Ureter (tissue), 1 donor: ENCODE data around the gene TFF2. TPM values are rescaled to one million over a fixed set of nuclear protein-coding genes. Genes with fewer than 3 reads are reported as not detected.

Source experiments
- DNase-seq: peaks from one replicate; pipeline ENCODE4 v3.0.0-alpha.2; 2020; ENCODE audit warnings: low spot score
- total RNA-seq: library from RNA; stranded (reverse); gene quantifications from one replicate; pipeline ENCODE4 v1.2.4, GENCODE V29; 2023
- donor health status: DM: yes; HTN: yes; CAD: no.

TFF2 gene
- total RNA-seq = not detected

- DNase-seq = no peak
These were observed at the start of gene TFF2 for GRCh38 chr21:42350927-42351426. TFF2 (minus strand) TSS chr21:42350994; CDS start chr21:42350957, 37 bp downstream.

- no peak for DNase-seq
These were observed 49.7 kb upstream of the TFF2 start for GRCh38 chr21:42400525-42400924.

- no peak for DNase-seq
These were observed 47.7 kb upstream of the TFF2 start for GRCh38 chr21:42398436-42399028.

GRCh38 chr21:42397746-42398394 is 47.1 kb upstream of the TFF2 start:
- no peak for DNase-seq

- DNase-seq = no peak
These were observed 46.3 kb upstream of the TFF2 start for GRCh38 chr21:42396799-42397745.

GRCh38 chr21:42395905-42396651 is 45.3 kb upstream of the TFF2 start, which contains the start of gene TMPRSS3:
TMPRSS3 (minus strand) TSS chr21:42396052; CDS start chr21:42395417, 635 bp downstream.
- DNase-seq = no peak

- no peak for DNase-seq
These were observed 44.5 kb upstream of the TFF2 start for GRCh38 chr21:42395302-42395701.

GRCh38 chr21:42393443-42393950 is 42.7 kb upstream of the TFF2 start:
- no peak for DNase-seq

- DNase-seq = no peak
These were observed 42.1 kb upstream of the TFF2 start for GRCh38 chr21:42392731-42393442.

- DNase-seq = no peak
These were observed 40.5 kb upstream of the TFF2 start for GRCh38 chr21:42391297-42391696.

GRCh38 chr21:42390696-42391095 is 39.9 kb upstream of the TFF2 start:
- no peak for DNase-seq

- DNase-seq = no peak
These were observed 39.4 kb upstream of the TFF2 start for GRCh38 chr21:42390193-42390592.

- no peak for DNase-seq
These were observed 38.6 kb upstream of the TFF2 start for GRCh38 chr21:42389449-42389835.

GRCh38 chr21:42388740-42389448 is 38.1 kb upstream of the TFF2 start:
- no peak for DNase-seq

- no peak for DNase-seq
These were observed 37.1 kb upstream of the TFF2 start for GRCh38 chr21:42387843-42388340.

GRCh38 chr21:42387164-42387563 is 36.4 kb upstream of the TFF2 start:
- no peak for DNase-seq

- DNase-seq = no peak
These were observed 35.3 kb upstream of the TFF2 start for GRCh38 chr21:42386034-42386591.

- no peak for DNase-seq
These were observed 34.8 kb upstream of the TFF2 start for GRCh38 chr21:42385619-42386018.

GRCh38 chr21:42384989-42385388 is 34.2 kb upstream of the TFF2 start:
- DNase-seq = no peak
